HG03354 (cell line): ENCODE measurements around the gene VTN.

Experiments
- ATAC-seq: cut with Tn5 transposase; IDR thresholded peaks from one replicate; pipeline ENCODE4 v1.9.1; 2021; ENCODE audit warnings: mild to moderate bottlenecking; ENCODE audit not compliant: unreplicated experiment, poor library complexity, severe bottlenecking

The VTN gene

DNA sequence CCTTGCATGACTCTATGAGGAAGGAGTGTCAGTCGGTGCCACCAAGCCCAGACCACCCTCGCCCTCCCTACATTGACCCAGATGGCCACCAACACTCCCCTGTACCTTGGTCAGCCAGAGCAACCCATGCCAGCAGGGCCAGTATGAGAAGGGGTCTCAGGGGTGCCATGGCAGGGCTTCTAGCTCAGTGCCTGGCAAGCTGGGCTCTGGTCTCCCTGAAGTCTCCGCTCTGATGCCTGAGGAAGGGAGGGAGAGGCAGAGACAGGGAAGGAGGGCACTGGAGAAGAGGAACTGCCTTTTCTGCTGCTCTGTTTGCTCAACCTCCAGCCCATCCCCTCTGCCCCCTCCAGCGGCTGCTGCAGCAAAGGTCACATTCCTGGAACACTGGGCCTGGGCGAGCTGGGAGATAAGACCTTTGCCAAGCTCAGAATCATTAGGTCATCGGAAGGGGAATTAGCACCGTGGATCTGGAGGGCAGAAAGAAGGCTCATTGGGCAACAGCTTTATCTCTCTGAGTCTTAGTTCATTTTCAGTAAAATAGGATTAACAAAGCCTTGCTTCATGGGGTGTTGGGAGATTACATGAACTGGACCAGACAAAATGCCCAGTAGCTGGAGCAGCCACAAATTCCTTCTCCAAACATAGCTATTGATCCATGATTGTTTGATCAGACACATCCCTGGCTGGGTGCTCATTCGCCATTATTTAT is at the start of gene VTN:
TSS of gene VTN (minus strand) at position 273 of the 709 bp plus-strand sequence. CDS start at position 169, 104 bp downstream.
- no peak for ATAC-seq

DNA sequence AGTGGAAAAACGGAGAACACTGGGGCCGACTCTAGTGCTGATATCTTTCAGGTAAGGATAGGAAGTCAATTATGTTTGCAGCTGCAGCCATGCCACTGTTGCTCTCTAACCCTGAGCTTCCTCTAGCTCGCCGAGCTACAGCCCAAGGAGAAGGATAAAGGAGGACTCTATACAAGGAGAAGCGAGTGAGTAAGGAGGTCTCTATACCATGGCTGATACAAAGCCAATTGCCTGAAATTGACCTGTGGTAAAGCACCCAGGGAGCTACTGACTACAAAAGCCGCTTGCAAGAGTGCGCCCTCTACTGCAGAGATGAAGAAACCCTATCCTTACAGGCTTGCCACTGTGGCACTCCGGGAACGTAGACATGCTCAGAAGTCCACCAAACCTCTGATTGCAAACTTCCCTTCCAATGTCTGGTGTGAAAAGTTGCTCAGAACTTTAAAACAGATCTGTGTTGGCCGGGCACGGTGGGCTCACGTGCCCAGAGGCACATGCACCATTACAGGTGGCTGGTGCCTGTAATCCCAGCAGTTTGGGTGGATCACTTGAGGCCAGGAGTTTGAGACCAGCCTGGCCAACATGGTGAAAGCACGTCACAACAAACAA is 46.7 kb upstream of the VTN start:
- ATAC-seq = peak; percentile 49

DNA sequence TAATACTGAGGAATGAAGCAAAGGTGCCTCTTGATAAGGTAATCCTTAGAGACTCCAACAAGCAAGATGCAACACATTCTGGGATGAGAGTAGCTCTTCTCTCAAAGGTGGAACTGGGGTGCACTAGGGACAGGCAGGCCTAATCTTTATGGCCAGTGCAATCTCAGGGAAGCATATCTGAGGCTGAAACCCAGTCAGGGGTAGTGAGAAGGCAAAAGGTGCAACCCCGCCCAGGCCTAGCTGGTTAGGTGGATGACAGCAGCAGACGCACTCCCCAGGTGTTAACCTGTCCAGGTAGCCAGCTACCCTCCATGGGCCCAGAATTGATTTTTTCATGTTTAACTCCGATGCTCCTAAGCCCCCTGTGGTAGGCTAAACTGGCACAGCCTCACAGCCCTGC is 45.8 kb upstream of the VTN start:
- ATAC-seq = no peak

DNA sequence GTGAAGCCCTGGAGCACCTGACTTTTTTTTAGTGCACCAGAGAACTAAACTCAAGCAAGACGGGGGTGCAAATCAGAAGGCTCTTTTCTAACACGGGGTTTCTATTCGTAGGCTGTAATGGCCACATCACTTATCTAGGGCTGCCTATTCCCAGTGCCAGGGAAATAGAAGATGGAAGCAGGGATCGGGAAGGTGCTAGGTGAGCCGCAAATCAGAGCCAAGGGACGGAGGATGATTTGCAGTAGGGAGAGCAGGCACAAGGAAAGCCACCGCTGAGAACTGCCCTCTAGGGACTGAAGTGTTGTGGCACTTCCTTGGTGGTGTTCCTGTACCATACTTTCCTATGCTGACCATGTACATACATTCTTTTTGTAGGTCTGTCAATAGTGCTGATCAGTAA is 43.7 kb upstream of the VTN start:
- ATAC-seq = no peak

GRCh38 chr17:28412099-28412498 is 42.0 kb upstream of the VTN start:
- ATAC-seq = no peak

- no peak for ATAC-seq
These were observed 37.8 kb upstream of the VTN start for GRCh38 chr17:28407974-28408306.

DNA sequence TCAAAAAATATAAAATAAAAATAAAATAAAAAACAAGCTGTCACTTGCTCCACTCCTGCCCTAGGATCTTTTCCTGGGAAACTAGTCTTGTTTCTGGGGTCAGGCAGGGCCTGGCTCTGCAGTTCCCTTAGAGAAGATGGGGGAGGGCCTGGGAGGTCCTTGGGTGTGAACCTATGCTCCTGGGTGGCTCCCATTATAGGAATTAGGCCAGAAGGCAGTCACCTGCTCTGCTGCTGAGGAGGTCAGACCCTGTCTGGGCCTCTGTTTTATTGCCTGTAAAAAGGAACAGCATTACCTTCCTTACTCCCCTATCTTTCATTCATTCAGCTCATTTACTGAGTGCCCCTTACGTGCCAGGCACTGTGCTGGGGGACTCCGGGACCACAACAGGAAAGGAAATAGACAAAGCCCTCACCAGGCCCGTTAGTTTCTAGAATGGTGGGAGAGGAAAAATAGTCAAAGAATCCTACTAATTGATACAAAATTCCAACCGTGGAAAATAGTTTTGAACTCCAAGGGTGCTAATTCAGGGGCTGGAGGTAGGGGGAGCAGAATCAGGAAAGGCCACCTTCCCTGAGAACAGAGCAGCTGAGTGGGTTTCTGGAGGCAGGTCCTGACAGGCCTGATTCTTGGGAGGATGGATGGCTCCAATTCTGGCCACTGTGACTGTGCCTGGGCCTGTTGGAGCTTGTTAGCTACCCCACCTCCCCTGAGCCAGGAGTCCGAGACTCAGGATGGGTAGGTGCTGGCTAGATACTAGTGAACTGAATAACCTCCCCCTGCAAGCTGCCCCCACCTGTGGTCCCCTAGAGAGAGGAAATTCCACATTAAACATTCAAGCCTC is 37.2 kb upstream of the VTN start:
- no peak for ATAC-seq

DNA sequence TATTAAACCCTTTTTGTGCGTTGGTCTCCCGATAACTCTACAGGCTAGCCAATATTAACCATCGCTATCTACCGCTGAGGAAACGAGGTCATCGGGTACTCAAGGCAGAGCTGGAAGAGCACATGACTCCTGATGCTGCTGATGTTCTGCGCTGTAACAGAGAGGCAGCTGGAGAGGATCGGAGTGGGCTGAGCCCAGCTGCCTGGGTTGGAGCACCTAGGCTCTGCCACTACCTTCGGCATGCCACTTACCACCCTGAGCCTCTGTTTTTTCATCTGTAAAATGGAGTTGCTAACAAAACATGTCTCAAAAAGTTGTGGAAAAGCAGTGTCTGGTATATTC is 36.3 kb upstream of the VTN start:
- no peak for ATAC-seq

DNA sequence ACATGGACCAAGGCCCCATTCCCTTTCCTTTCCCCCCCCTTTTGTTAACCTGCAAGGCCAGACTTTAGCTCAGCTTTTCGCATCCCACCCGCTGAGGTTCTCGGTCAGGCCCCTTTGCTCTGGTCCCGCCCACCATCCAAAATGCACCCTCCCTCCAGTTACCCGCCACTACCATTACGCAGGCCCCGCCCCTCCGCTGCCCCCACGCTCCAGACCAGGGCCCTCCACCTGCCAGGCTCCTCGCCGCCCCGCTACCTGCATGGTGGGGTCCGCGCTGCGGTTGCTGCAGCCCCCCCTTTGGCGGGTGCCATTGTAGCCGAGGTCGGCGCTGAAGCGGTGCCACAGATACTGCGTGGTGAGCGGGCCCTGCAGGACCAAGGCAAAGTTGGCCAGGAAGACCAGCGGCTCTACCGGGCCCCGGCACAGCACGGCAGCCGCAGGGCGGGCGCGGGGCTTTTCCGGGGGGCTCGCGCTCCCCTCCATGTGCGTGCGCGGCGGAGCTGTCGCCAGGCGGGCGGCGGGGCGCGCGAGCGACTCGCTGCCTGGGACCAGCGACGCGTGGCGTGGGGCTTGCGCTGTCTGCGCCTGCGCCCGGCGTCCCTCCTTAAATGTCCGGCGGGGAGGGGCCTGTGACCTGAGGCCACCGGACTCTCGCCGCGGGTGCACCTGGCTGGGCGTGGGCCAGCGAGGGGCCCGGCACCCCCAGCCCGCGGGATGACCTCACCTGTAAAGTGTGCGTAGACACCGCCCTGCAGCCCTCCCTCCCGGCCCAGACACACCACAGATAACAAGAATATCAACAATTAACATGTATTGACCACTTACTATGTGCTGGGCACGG is 35.7 kb upstream of the VTN start, which contains the start of gene SLC46A1:
TSS of gene SLC46A1 (minus strand) at position 581 of the 841 bp plus-strand sequence. CDS start at position 483, 98 bp downstream.
- peak; percentile 73 for ATAC-seq

DNA sequence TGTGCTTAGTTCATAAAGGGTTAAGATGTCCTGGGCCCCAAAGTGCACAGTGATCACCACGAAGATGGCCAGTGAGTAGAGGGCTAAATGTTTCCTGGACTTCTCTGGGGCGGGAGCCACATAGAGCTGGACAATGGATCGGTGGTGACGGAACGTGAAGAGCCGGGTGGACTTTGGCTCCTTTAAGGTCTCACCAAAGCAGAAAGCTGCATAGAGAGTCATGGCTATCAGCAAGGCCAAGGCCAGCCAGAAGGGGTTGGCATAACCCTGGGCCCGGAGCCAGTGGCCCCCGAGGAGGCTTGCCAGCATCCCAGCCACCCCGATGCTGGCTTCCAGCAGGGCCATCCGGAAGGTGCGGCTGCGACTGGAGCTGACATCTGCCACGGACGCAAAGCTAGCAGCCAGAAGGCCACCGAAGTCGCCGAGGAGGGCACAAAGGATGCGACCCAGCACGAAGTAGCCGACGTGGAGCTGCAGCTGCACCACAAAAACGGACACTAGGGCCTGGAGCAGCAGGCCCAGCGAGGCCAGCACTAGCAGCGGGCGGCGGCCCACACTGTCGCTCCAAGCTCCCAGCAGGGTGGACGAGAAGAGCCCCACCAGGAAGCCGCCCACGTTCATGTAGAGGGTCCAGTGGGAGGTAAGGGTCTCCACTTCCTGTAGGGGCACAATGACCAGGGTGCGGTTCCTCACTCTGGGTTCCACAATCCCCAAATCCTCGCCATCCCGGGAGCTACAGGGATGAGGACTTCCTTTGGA is 34.9 kb upstream of the VTN start:
- ATAC-seq = no peak

DNA sequence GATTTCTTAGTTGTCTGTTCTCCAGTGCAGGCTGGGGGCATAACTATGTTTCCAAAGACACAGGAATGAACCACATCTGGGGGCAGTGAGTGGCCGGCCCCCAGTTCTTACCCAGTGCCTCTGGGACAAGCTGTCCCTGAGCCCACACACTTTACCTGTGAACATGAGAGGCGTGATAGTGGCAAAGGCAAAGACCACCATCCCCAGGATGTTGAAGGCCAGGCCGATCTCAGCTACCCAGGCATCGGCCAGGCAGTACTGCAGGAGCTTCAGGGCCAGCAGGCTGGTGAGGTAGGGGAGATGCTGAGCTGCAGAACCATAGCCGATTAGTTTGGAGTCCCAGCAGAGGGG is 34.3 kb upstream of the VTN start:
- no peak for ATAC-seq

DNA sequence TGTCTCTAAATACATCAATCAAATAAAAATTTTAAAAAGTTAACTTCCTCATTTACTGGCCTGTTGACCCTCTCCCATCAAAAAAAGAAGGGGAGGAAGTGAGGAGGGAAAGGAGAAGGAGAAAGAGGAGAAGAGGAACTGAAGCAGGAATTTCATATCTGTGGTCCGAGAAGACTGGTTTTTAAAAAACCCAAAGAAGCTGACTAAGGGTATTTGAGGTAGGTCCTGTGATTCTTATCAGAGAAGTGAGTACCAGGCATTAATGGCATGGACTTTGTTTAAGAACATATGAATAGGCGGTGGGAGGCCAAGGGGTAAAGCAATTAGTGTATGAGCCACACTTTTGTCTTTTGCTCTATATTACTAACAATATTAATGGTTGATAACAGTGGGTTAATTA is 33.9 kb upstream of the VTN start:
- no peak for ATAC-seq

GRCh38 chr17:28402844-28403243 is 32.7 kb upstream of the VTN start:
- no peak for ATAC-seq

DNA sequence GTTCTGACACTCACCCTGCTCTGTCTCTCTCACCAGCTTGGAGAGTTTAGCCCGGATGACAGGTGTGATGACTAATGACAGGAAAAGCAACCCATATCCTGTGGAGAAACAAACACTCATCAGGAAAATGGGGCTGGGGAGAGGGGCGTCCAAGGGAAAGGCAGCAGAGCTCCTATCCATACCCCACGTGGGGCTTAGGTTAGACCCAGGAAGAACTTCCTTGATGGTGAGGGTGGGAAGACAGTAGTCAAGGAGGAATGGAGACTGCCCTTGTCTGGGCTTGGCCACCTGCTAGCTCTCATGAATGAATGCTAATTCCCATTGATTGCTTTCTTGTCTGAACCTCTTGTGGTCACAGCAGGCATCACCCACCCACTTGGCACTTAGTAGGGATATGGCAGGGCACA is 32.1 kb upstream of the VTN start:
- ATAC-seq = no peak

DNA sequence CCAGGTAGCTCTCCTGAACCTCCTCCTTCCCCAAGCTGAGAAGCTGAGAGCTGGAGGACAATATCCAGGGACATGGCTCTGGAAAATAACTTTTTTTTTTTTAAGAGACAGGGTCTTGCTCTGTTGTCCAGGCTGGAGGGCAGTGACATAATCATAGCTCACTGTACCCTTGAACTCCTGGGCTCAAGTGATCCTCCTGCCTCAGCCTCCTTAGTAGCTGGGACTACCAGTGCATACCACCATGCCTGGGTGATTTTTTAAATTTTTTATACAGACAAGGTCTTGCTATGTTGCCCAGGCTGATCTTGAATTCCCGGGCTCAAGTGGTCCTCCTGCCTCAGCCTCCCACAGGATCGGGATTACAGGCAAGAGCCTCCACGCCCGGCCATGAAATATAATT is 29.7 kb upstream of the VTN start:
- no peak for ATAC-seq

DNA sequence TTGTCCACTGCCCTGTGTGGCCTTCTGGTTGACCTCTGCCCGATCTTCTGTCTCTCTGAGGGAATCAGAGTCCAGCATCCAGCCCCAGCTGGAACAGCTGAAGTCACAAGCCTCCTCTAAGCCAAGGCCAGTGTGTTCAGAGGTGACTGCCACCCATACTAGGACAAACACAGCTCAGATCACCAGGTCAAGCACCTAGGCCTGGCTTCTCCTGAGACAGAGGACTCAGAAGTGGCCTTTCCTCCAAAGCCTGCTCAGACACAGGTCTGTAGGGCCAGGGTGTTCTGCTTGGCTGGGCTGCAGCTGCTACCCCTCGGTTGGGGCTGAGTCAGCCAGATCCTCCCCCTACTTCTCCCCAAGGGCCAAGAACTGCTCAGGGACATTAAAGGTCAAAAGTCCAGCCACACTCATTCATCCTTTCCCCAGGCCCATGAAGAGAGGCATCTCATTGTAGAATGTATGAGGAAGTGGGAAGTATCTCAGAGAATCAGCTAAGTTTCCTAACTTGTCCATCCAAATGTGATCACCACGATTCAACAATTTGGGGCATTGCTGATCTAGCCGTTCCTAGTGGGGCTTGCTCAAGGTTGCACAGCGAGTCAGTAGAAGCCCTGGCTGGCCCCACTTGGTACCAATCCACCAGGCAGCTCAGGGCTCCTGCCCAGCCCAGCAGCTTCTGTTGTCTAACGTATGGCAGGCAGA is 28.3 kb upstream of the VTN start:
- ATAC-seq = no peak

- no peak for ATAC-seq
These were observed 27.7 kb upstream of the VTN start for GRCh38 chr17:28397687-28398279.

- ATAC-seq = no peak
These were observed 27.2 kb upstream of the VTN start for GRCh38 chr17:28397275-28397674.
